GM12873 (cell line): ENCODE results near the gene MAG.

Source experiments
- CTCF ChIP-seq: IDR thresholded peaks from 2 replicates; pipeline ENCODE4 v1.5.1; 2012; ENCODE audit warnings: low read depth, mild to moderate bottlenecking, moderate library complexity, low read length, control low read depth; ENCODE audit not compliant: insufficient read depth; ENCODE audit errors: missing control alignments

The MAG gene

GRCh38 chr19:35337984-35338296 is 46.0 kb downstream of the MAG start:
- no peak for TF ChIP-seq CTCF

DNA sequence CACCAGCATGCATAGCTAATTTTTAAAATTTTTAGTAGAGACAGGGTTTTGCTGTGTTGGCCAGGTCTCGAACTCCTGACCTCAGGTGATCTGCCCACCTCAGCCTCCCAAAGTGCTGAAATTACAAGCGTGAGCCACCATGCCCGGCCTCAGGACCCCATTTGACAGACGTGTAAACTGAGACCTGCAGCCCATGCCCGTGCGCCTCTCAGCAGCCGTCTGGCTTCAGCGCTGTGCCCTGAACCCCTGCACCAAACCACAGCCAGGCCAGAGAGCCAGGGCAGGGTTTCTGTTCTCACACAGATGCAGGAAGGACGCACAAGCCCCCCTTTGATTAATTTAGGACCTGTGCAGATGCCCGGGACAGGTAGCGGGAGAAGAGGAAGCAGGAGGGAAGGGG is 48.5 kb downstream of the MAG start:
- TF ChIP-seq CTCF: no peak

GRCh38 chr19:35341006-35341405 is 49.0 kb downstream of the MAG start:
- no peak for TF ChIP-seq CTCF

DNA sequence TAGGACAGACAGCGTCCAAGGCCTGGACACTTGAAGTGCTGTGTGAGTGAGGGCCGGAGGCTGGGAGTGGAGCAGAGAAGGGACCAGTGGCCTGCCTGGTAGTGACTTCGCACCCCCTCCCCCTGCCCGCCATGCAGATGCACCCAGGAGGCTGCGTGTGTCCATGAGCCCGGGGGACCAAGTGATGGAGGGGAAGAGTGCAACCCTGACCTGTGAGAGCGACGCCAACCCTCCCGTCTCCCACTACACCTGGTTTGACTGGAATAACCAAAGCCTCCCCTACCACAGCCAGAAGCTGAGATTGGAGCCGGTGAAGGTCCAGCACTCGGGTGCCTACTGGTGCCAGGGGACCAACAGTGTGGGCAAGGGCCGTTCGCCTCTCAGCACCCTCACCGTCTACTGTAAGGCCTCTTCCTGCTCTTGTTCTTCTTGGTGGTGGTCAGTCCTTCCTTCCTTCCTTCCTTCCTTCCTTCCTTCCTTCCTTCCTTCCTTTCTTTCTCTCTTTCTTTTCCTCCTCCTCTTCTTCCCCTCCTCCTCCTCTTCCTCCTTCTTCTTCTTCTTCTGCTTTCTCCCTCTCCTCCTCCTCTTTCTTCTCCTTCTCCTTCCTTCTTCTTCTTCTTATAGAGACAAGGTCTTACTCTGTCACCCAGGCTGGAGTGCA is 49.7 kb downstream of the MAG start:
- TF ChIP-seq CTCF: no peak

DNA sequence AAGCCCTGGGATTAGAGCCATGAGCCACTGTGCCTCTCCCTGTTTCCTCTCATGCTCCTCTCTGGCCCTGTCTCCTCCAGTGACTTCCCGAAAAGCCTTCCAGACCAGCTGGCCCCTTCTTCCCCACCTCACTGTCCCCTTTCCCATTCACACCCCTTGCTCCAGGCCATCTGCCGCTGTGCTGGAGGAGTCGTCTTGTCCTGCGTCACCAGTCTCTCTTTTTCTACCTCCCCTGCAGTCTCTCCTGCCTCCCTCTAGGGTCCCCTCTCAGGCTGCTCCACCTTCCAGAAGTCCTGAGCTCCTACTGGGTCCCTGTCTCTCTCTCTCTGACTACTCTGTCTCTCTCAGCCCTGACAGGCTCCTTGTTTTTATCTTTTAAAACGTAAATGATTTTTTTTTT is 50.5 kb downstream of the MAG start:
- TF ChIP-seq CTCF: no peak

- no peak for TF ChIP-seq CTCF
Observed at GRCh38 chr19:35344511-35345031, 52.6 kb downstream of the MAG start.

DNA sequence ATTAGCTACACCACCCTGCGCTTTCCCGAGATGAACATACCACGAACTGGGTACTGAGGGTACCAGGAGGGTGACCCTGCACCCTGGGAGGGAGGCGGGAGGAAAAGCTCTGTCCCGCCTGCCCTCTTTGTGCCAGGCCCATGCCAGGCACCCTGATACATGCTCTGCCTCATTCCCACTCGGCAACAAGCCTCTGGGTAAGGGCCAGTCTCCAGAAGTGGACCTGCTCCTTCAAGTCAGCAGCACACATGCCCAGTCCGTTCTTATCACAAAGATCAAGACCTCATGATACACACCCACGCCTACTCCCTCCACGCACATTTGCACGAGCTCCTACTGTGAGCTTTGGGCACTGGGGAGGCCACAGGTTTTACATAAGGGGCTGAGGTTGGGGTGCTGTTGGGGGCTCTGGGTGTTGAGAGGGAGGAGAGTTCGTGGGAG is 53.7 kb downstream of the MAG start:
- TF ChIP-seq CTCF: no peak
